HG03103 (cell line): Measurements from ENCODE around the gene RGS12.

ENCODE experiments used
- ATAC-seq: cut with Tn5 transposase; IDR thresholded peaks from one replicate; pipeline ENCODE4 v1.9.1; 2021; ENCODE audit warnings: low read depth; ENCODE audit not compliant: unreplicated experiment

Gene RGS12

GRCh38 chr4:3342182-3342854 lies 49.5 kb downstream of the RGS12 start:
- no peak for ATAC-seq
